Choroid plexus epithelial cell (primary cell): ENCODE data around the gene DNAH9.
"Not testable (repeated sequence)": the region's sequence is repeated elsewhere in the genome, so short reads cannot be mapped to it uniquely, and the experiment has no call there.

Experiments
- DNase-seq: peaks from one replicate; pipeline ENCODE4 v3.0.0-alpha.2; 2010; ENCODE audit warnings: low read depth
- H3K4me3 ChIP-seq: 2 replicates; pipeline ENCODE4 v1.5.1; 2011; ENCODE audit warnings: low read depth, mild to moderate bottlenecking, control low read depth, low read length, moderate library complexity
- CTCF ChIP-seq: conservative IDR thresholded peaks from 2 replicates; pipeline ENCODE4 v1.5.1; 2011; ENCODE audit warnings: low read depth, mild to moderate bottlenecking, control low read depth, inconsistent platforms, low read length, moderate library complexity

DNAH9 gene

GRCh38 chr17:11944587-11944986 lies 346.3 kb downstream of the DNAH9 start:
- no peak for DNase-seq
- H3K4me3 ChIP-seq: no peak overlapping the region
- no peak for TF ChIP-seq CTCF

GRCh38 chr17:11948789-11949188 lies 350.5 kb downstream of the DNAH9 start:
- no peak overlapping the region for H3K4me3 ChIP-seq
- DNase-seq: peak; percentile 27
- TF ChIP-seq CTCF: no peak

- DNase-seq, H3K4me3 ChIP-seq: not testable (repeated sequence)
These were observed 351.3 kb downstream of the DNAH9 start for GRCh38 chr17:11949571-11949970.

- TF ChIP-seq CTCF: no peak
- H3K4me3 ChIP-seq: no peak overlapping the region
- DNase-seq: no peak
These were observed 352.7 kb downstream of the DNAH9 start for GRCh38 chr17:11950771-11951519.

GRCh38 chr17:11952610-11953009 lies 354.3 kb downstream of the DNAH9 start:
- no peak overlapping the region for H3K4me3 ChIP-seq
- no peak for TF ChIP-seq CTCF
- DNase-seq: no peak

GRCh38 chr17:11953924-11954323 lies 355.7 kb downstream of the DNAH9 start:
- no peak overlapping the region for H3K4me3 ChIP-seq
- no peak for TF ChIP-seq CTCF
- DNase-seq: no peak

GRCh38 chr17:11954936-11955335 lies 356.7 kb downstream of the DNAH9 start:
- DNase-seq: no peak

More at GRCh38 chr17:11954936-11955335, 356.7 kb downstream of the DNAH9 start:
- no peak for TF ChIP-seq CTCF
- H3K4me3 ChIP-seq: no peak overlapping the region
